ENCODE data around the gene RIN1.

RIN1 gene

DNA sequence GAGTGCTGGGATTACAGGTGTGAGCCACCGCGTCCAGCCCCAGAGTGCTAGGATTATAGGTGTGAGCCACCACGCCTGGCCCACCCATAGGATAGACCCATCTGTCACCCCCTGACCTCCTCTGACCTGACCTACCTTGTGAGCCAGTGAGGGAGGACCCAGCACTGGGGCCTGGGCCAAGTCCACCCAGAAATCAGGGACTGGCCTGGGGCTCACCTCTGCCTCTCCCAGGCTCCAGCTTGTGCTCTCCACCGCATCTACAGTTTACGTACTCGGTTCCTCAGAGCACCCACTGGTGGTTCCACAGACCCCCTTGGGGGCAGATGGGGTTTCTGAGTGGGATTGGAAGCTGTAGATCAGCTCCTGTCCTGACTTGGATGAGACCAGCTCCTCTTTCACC lies 28.9 kb upstream of the RIN1 start:
- no peak for DNase-seq (ENCODE audit: low spot score)
- ChIA-PET CTCF (interaction anchor here (2.5 kb wide), 1 partner anchor 21 kb away, joined by 7 read pairs; no protein-coding TSS in a partner anchor), POLR2A (ENCODE audit: low non-redundant PET) (no interaction called here)
- TF ChIP-seq, protein P1, sequence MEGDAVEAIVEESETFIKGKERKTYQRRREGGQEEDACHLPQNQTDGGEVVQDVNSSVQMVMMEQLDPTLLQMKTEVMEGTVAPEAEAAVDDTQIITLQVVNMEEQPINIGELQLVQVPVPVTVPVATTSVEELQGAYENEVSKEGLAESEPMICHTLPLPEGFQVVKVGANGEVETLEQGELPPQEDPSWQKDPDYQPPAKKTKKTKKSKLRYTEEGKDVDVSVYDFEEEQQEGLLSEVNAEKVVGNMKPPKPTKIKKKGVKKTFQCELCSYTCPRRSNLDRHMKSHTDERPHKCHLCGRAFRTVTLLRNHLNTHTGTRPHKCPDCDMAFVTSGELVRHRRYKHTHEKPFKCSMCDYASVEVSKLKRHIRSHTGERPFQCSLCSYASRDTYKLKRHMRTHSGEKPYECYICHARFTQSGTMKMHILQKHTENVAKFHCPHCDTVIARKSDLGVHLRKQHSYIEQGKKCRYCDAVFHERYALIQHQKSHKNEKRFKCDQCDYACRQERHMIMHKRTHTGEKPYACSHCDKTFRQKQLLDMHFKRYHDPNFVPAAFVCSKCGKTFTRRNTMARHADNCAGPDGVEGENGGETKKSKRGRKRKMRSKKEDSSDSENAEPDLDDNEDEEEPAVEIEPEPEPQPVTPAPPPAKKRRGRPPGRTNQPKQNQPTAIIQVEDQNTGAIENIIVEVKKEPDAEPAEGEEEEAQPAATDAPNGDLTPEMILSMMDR (conservative IDR thresholded peaks at IDR 0.05; ENCODE audit: low read depth), result no peak
- peak overlapping the region; percentile 60 for H3K27ac ChIP-seq

DNA sequence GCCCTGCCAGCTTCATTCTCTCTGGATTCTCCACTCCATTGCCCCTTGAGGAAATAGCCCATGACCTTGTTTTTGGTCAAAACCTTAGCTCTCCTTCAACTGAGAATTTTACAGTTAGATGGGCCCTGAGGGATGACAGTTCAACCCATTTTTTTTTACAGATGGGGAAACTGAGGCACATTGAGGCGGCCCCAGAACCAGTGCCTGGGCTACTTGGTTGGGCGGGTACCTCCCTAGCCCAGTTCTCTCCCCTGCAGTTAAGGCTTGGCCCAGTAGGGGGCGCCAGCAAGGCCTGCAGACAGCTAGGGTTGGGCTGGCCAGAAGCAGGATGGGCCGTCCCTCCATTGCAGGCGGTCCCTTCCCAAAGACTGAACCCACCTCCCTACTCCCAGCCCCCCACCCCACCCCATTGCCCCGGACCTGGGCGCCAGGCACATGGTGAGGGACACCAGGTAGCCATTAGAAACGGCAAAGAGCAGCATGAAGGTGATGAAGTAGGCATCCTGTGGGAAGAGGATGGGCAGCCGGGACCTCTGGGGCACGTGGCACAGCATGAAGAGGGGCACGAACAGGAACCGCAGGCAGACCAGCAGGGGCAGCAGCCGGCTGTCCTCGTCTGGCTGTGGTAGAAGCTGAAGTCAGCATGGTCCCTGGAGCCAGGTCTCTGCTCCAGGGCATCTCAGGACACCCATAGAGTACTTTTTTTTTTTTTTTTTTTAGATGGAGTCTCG lies 27.7 kb upstream of the RIN1 start:
- DNase-seq (ENCODE audit: low spot score), result no peak
- ChIA-PET CTCF (interaction anchor here (0.6 to 2.5 kb wide), 13 partner anchors 10 to 592 kb away, joined by 3 to 7 read pairs (median 5); no protein-coding TSS in a partner anchor), POLR2A (ENCODE audit: low non-redundant PET) (interaction anchor here (0.8 kb wide), 1 partner anchor 51 kb away, joined by 5 read pairs; no protein-coding TSS in a partner anchor)
- peak overlapping the region; percentile 14; the same call in 1 of the 2 replicates for H3K27ac ChIP-seq
- TF ChIP-seq, protein P1 (conservative IDR thresholded peaks at IDR 0.05; ENCODE audit: low read depth), result peak; percentile 71

DNA sequence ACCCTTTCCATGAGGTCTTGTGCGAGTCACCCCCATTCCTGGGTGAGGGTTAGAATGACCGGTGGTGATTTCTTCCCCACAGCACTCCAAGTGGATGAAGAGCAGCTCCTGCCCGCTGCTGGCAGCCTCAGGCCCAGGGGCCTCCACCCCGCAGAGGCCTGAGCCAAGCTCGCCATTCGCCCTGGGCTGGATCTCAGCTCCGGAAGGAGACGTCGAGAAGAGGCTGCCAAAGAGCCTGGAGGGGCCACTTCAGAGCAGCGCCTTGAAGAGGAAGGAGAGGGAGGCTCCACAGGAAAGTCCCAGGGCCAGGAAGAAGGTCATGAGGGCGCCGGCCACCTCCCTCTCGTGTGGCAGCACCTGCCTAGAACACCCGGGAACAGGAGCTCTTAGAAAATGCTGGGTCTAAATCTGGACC lies 27.0 kb upstream of the RIN1 start:
- H3K27ac ChIP-seq, result peak overlapping the region; percentile 14
- CTCF ChIA-PET, result interaction anchor here (0.6 to 2.5 kb wide), 10 partner anchors 9 to 323 kb away, joined by 3 to 7 read pairs (median 5); no protein-coding TSS in a partner anchor
- POLR2A ChIA-PET (ENCODE audit: low non-redundant PET), result interaction anchor here (0.8 kb wide), 1 partner anchor 51 kb away, joined by 5 read pairs; no protein-coding TSS in a partner anchor
- DNase-seq (ENCODE audit: low spot score), result no peak
- TF ChIP-seq, protein P1 (conservative IDR thresholded peaks at IDR 0.05; ENCODE audit: low read depth), result no peak

- H3K27ac ChIP-seq, result peak overlapping the region; percentile 14; the same call in 1 of the 2 replicates
- POLR2A ChIA-PET (ENCODE audit: low non-redundant PET), result no interaction called here
- DNase-seq (ENCODE audit: low spot score), result no peak
- TF ChIP-seq, protein P1 (conservative IDR thresholded peaks at IDR 0.05; ENCODE audit: low read depth), result no peak
- CTCF ChIA-PET, result interaction anchor here (0.7 to 2.5 kb wide), 5 partner anchors 14 to 33 kb away, joined by 3 to 7 read pairs (median 3); no protein-coding TSS in a partner anchor
Observed at GRCh38 chr11:66362481-66363147, 26.4 kb upstream of the RIN1 start.

DNA sequence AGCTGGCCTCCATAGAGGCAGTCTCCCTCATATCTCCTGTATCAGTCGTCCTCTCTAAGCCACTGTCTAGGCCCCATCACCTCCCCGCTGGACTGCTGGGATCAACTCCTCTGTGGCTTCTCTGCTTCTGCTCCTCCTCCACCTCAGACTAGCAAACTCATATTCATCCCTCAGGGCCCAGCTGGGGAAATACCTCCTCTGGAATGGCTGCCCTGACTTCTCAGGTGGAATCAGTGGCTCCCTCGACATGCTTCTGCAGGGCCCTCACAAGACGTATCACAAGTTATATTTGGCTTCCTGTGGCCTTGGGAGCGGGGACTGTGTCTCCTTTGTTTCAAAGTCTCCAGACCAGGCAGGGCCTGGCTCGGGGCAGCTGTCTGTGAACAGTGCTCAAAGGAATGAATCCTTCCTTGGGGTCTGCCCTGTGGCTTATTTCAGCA lies 25.3 kb upstream of the RIN1 start:
- TF ChIP-seq, protein P1 (conservative IDR thresholded peaks at IDR 0.05; ENCODE audit: low read depth), result no peak
- ChIA-PET POLR2A (ENCODE audit: low non-redundant PET) (no interaction called here), CTCF (interaction anchor here (0.6 to 1.2 kb wide), 2 partner anchors 24 to 57 kb away, joined by 3 read pairs; no protein-coding TSS in a partner anchor)
- DNase-seq (ENCODE audit: low spot score), result no peak
- H3K27ac ChIP-seq, result peak overlapping the region; percentile 23; the same call in 1 of the 2 replicates

All from RWPE1 (cell line).